22Rv1 (cell line): ENCODE data around the gene ATRNL1.

ENCODE experiments used
- CTCF ChIP-seq: fragments of 450-650 bp; IDR thresholded peaks from 2 replicates; pipeline ENCODE4 v1.5.1; 2017; ENCODE audit warnings: mild to moderate bottlenecking
- ZFX ChIP-seq: fragments of 450-650 bp; IDR thresholded peaks from 2 replicates; pipeline ENCODE4 v1.6.1; 2017; ENCODE audit warnings: antibody characterized with exemption, borderline replicate concordance

GRCh38 chr10:115829521-115830205 is 736.5 kb downstream of the ATRNL1 start:
- no peak for TF ChIP-seq CTCF
- TF ChIP-seq ZFX, result no peak
